ENCODE data around the gene JARID2.

Gene JARID2

GRCh38 chr6:15332446-15332845 is 86.6 kb downstream of the JARID2 start:
- Histone ChIP-seq H3K27me3 (ENCODE audit: insufficient read depth, low read depth, severe bottlenecking) (no peaks in the 10 kb centered on the region), H3K9me3 (ENCODE audit: severe bottlenecking) (no peaks in the 10 kb centered on the region), H3K27ac (no peak overlapping the region), H3K36me3 (no peaks in the 10 kb centered on the region), H3K4me3 (ENCODE audit: low read depth, low read length) (no peak overlapping the region)
- no peak for TF ChIP-seq CTCF (IDR thresholded peaks at IDR 0.05; ENCODE audit: low read depth, low read length)
- no peak for DNase-seq

- Histone ChIP-seq H3K36me3 (no peaks in the 10 kb centered on the region), H3K27ac (no peak overlapping the region), H3K4me3 (ENCODE audit: low read depth, low read length) (no peak overlapping the region), H3K27me3 (ENCODE audit: insufficient read depth, low read depth, severe bottlenecking) (no peaks in the 10 kb centered on the region), H3K9me3 (ENCODE audit: severe bottlenecking) (no peaks in the 10 kb centered on the region)
- DNase-seq, result no peak
- TF ChIP-seq CTCF (IDR thresholded peaks at IDR 0.05; ENCODE audit: low read depth, low read length), result no peak
These were observed 89.5 kb downstream of the JARID2 start for GRCh38 chr6:15335385-15335784.

GRCh38 chr6:15335916-15336315 is 90.0 kb downstream of the JARID2 start:
- Histone ChIP-seq H3K27ac (no peak overlapping the region), H3K4me3 (ENCODE audit: low read depth, low read length) (no peak overlapping the region), H3K9me3 (ENCODE audit: severe bottlenecking) (no peaks in the 10 kb centered on the region), H3K27me3 (ENCODE audit: insufficient read depth, low read depth, severe bottlenecking) (no peaks in the 10 kb centered on the region), H3K36me3 (no peaks in the 10 kb centered on the region)
- no peak for TF ChIP-seq CTCF (IDR thresholded peaks at IDR 0.05; ENCODE audit: low read depth, low read length)
- DNase-seq, result no peak

GRCh38 chr6:15336900-15337560 is 91.2 kb downstream of the JARID2 start:
- DNase-seq, result no peak
- H3K4me3 ChIP-seq (ENCODE audit: low read depth, low read length), result no peak overlapping the region
- H3K27ac ChIP-seq, result no peak overlapping the region

GRCh38 chr6:15337582-15337981 is 91.7 kb downstream of the JARID2 start:
- TF ChIP-seq CTCF (IDR thresholded peaks at IDR 0.05; ENCODE audit: low read depth, low read length), result no peak
- Histone ChIP-seq H3K27me3 (ENCODE audit: insufficient read depth, low read depth, severe bottlenecking) (no peaks in the 10 kb centered on the region), H3K4me3 (ENCODE audit: low read depth, low read length) (no peak overlapping the region), H3K27ac (peak overlapping the region; percentile 49), H3K36me3 (no peaks in the 10 kb centered on the region), H3K9me3 (ENCODE audit: severe bottlenecking) (no peaks in the 10 kb centered on the region)
- no peak for DNase-seq

More at GRCh38 chr6:15336900-15337560, 91.2 kb downstream of the JARID2 start:
- Histone ChIP-seq H3K36me3 (no peaks in the 10 kb centered on the region), H3K9me3 (ENCODE audit: severe bottlenecking) (no peaks in the 10 kb centered on the region), H3K27me3 (ENCODE audit: insufficient read depth, low read depth, severe bottlenecking) (no peaks in the 10 kb centered on the region)
- no peak for TF ChIP-seq CTCF (IDR thresholded peaks at IDR 0.05; ENCODE audit: low read depth, low read length)

- peak; percentile 50 for DNase-seq
- H3K36me3 ChIP-seq, result no peaks in the 10 kb centered on the region
- peak overlapping the region; percentile 49 for H3K27ac ChIP-seq
- TF ChIP-seq CTCF (IDR thresholded peaks at IDR 0.05; ENCODE audit: low read depth, low read length), result no peak
- no peak overlapping the region for H3K4me3 ChIP-seq (ENCODE audit: low read depth, low read length)
- H3K27me3 ChIP-seq (ENCODE audit: insufficient read depth, low read depth, severe bottlenecking), result no peaks in the 10 kb centered on the region
- no peaks in the 10 kb centered on the region for H3K9me3 ChIP-seq (ENCODE audit: severe bottlenecking)
These were observed 92.6 kb downstream of the JARID2 start for GRCh38 chr6:15338476-15338875.
